Body of pancreas (tissue), 4 donors: ENCODE data around the gene GALNTL6. TPM values are rescaled to one million over a fixed set of nuclear protein-coding genes. Genes with fewer than 3 reads are reported as not detected.

Experiments used
- ATAC-seq: fragments of 150-250 bp; one replicate; pipeline ENCODE4 v1.9.1; 2016
- DNase-seq, 4 donors: peaks; one replicate each; pipeline ENCODE4 v3.0.0-alpha.2; 2019
- H3K27ac ChIP-seq, 4 donors: fragments of 200-600 bp; sonication (generic); 1 replicate in 3 of 4; 2 replicates in 1 of 4; pipeline versions ENCODE4 v1.5.1 to v1.6.1; 2016 to 2019; ENCODE audit warnings: mild to moderate bottlenecking in 1 of 4, mixed read lengths in 1 of 4, moderate library complexity in 1 of 4
- H3K27me3 ChIP-seq, 2 donors: fragments of 200-600 bp; sonication (generic); one replicate each; pipeline ENCODE4 v1.6.0; 2016; ENCODE audit warnings: mild to moderate bottlenecking in 1 of 2
- H3K36me3 ChIP-seq, 2 donors: fragments of 200-600 bp; sonication (generic); replicated peaks in 1 of 2; 2 replicates each; pipeline ENCODE4 v1.5.1; 2016; ENCODE audit warnings: low read depth in 2 of 2; ENCODE audit not compliant: insufficient read depth in 1 of 2
- H3K4me1 ChIP-seq: fragments of 200-600 bp; sonication (generic); one replicate; pipeline ENCODE4 v1.6.0; 2016
- H3K4me3 ChIP-seq, 2 donors: fragments of 200-600 bp; sonication (generic); 1 replicate in 1 of 2; 2 replicates in 1 of 2; pipeline ENCODE4 v1.5.1; 2016 to 2019
- H3K9me3 ChIP-seq, 3 donors: fragments of 200-600 bp; sonication (generic); 1 replicate in 2 of 3; 2 replicates in 1 of 3; pipeline ENCODE4 v1.5.1; 2016
- CTCF ChIP-seq, 7 experiments: fragments of 450-650 bp in 4 of 7; fragments of 200-600 bp in 3 of 7; sonication (generic) in 3 of 7; IDR thresholded peaks; one replicate each; pipeline ENCODE4 v1.5.1; 2016 to 2019; ENCODE audit warnings: antibody characterized with exemption in 7 of 7
- POLR2A ChIP-seq, 3 donors: fragments of 450-650 bp; IDR thresholded peaks; one replicate each; pipeline ENCODE4 v1.6.1; 2016; ENCODE audit warnings: antibody characterized with exemption in 3 of 3, mild to moderate bottlenecking in 2 of 3
- WGBS, 2 donors: methylation state at CpG; one replicate each; pipeline ENCODE4 v1.1.5; 2017; 5-methylcytosine and 5-hydroxymethylcytosine counted together
- intact Hi-C: fragments of 100-400 bp; cut with DNase I; formaldehyde crosslinking; loops from one replicate; pipeline ENCODE4 v1.15.1; 2023
- total RNA-seq, 2 donors: library from RNA; depleted of rRNA; stranded (reverse); fragments of >200 nt; gene quantifications; one replicate each; pipeline ENCODE4 v1.1.0, GENCODE V29; 2016

GALNTL6 gene
- total RNA-seq, 2 donors from 2014 or later = 0.26 TPM; not detected in 1

GRCh38 chr4:172780566-172781081 lies 967.4 kb downstream of the GALNTL6 start:
- 32 to 33% methylated on average over 3 of the region's 3 CpGs for WGBS, 2 donors
- intact Hi-C loops = no loop called here
- DNase-seq = no peak
- Histone ChIP-seq H3K4me3 (no peak overlapping the region), H3K27ac (no peak overlapping the region), H3K27me3 (no peaks in the 10 kb centered on the region), H3K36me3 (no peaks in the 10 kb centered on the region), H3K9me3 (no peaks in the 10 kb centered on the region), H3K4me1 (no peaks in the 10 kb centered on the region)
- no peak for ATAC-seq
- TF ChIP-seq POLR2A (IDR thresholded peaks at IDR 0.05) (no peak), CTCF (IDR thresholded peaks at IDR 0.05) (no peak)

DNA sequence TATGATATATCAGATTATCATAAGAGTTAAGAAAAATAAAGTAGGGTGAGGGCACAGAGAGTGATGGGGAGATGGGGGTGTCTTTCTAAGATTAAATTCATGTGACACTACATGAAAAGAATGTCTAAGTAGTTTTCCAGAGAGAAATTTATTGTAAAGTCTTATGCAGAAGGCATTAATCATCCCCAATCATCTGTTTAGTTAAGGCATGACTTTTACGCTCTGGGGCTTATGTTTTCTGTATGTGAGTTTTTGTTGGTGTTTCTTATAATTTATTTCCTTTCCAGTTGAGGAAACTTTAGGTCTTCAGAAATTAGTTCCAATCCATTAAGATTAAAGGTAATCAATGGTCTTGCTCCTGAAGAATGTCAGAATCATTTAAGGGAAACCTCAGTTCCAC lies 972.4 kb downstream of the GALNTL6 start:
- ATAC-seq = no peak
- no peak for TF ChIP-seq POLR2A (IDR thresholded peaks at IDR 0.05)
- TF ChIP-seq CTCF (IDR thresholded peaks at IDR 0.05) = no peak
- intact Hi-C loops = no loop called here

DNA sequence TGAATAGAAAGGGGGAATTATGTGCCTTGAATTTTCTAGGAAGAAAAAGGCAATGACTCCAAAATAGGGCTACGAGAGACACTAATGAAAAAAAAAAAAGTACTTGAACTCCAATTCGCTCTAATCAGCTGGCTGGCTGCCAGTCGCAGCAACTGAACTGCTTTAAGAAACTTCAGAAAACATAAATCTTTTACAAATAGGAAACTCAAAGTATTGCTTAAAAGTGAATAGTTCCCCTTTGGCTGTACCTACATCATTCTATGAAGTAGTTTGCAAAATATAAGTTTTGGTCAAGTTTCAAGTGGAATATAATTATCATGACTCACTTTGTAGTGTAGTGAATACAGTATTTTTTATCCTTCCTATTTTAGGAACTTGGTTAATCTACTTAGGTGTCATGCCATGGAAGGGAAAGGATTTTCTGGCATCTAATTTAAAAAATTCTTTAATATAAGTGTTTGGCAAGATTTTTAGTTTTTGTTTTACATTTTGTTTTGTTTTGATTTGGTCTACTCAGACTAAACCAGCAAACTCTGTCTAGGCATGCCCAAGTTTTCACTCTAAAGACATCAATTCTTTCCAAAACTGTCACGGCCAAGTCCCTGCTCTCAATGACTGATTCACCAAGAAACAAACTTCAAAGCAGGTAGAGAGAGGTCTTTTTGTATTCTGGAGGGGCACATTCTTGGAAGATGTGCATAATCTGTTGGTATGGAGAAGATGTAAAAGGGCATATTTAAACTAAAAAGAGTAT lies 973.0 kb downstream of the GALNTL6 start:
- DNase-seq (peak in 2 of 4 donors; percentile 20 to 24), ATAC-seq (no peak)
- Histone ChIP-seq H3K4me1 (no peaks in the 10 kb centered on the region), H3K27me3 (no peaks in the 10 kb centered on the region), H3K4me3 (no peak overlapping the region), H3K27ac (no peak overlapping the region), H3K9me3 (no peaks in the 10 kb centered on the region), H3K36me3 (no peaks in the 10 kb centered on the region)
- no peak for TF ChIP-seq POLR2A (IDR thresholded peaks at IDR 0.05)
- TF ChIP-seq CTCF (IDR thresholded peaks at IDR 0.05) = no peak
- 33 to 49% methylated on average over 4 of the region's 4 CpGs for WGBS, 2 donors
- intact Hi-C loops = no loop called here

More for the DNA sequence above, 972.4 kb downstream of the GALNTL6 start:
- WGBS, 2 donors = 65 to 74% methylated on average over 1 of the region's 1 CpG
- no peak for DNase-seq
- no peaks in the 10 kb centered on the region for H3K36me3 ChIP-seq
- H3K9me3 ChIP-seq = no peaks in the 10 kb centered on the region
- H3K27ac ChIP-seq = no peak overlapping the region
- no peak overlapping the region for H3K4me3 ChIP-seq
- H3K4me1 ChIP-seq = no peaks in the 10 kb centered on the region
- H3K27me3 ChIP-seq = no peaks in the 10 kb centered on the region

DNA sequence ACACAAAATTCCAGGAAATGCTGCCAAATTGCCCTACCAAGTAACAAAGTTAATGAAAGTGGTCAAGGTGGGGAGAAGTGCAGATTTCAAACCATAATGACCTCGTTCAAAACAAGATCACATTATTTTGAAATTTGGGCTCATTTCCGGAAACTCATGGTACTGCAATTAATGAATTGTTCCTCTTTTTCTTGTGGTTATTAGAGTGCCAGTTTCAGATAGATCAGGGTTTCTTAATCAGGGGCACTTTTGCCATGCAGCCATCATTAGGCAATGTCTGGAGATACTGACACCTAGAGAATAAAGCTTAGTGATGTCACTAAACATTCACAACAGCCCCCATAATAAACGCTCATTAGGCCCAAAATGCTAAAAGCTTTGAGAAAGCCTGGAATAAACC lies 973.9 kb downstream of the GALNTL6 start:
- DNase-seq (no peak), ATAC-seq (no peak)
- Histone ChIP-seq H3K4me3 (no peak overlapping the region), H3K36me3 (no peaks in the 10 kb centered on the region), H3K9me3 (no peaks in the 10 kb centered on the region), H3K27me3 (no peaks in the 10 kb centered on the region), H3K27ac (no peak overlapping the region), H3K4me1 (no peaks in the 10 kb centered on the region)
- TF ChIP-seq CTCF (IDR thresholded peaks at IDR 0.05) (no peak), POLR2A (IDR thresholded peaks at IDR 0.05) (no peak)
- intact Hi-C loops = no loop called here
- WGBS, 2 donors = 57 to 60% methylated on average over 3 of the region's 3 CpGs

DNA sequence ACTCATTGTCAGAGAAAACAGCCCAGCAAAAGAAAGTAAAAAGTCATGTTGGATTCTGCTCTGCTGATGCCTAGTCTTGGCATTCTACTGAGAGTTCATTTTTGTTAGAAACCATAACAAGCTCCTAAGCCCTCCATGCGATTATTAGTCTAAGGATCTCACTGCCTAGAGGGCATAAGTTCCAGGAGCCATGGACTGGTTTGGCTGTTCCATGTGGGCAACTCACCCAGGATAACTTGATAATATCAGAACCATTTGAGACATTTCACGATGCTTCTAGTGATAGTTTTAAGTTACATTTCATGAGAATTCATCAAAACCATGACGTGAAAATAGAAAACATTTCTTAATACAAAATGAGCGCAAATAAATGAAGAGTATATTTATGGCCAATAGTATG lies 978.6 kb downstream of the GALNTL6 start:
- WGBS, 2 donors = 79 to 81% methylated on average over 4 of the region's 4 CpGs
- intact Hi-C loops = no loop called here
- DNase-seq (no peak), ATAC-seq (no peak)
- Histone ChIP-seq H3K27me3 (no peaks in the 10 kb centered on the region), H3K4me1 (no peaks in the 10 kb centered on the region), H3K27ac (no peak overlapping the region), H3K9me3 (no peaks in the 10 kb centered on the region), H3K36me3 (no peaks in the 10 kb centered on the region), H3K4me3 (no peak overlapping the region)
- TF ChIP-seq CTCF (IDR thresholded peaks at IDR 0.05) = no peak
- no peak for TF ChIP-seq POLR2A (IDR thresholded peaks at IDR 0.05)
